ENCODE measurements around the gene LRRFIP1. TPM values are rescaled to one million over a fixed set of nuclear protein-coding genes. Genes with fewer than 3 reads are reported as not detected.

Gene LRRFIP1
- total and polyA plus RNA-seq, 2 of the 13 experiments (the other 11 are each of a cell fraction or from before 2014, with no cell fraction given) = 15.9 to 40.5 TPM

- TF ChIP-seq SALL1 (CRISPR knock-in tag; IDR thresholded peaks at IDR 0.05) (peak; percentile 4; the same call in 1 of the 2 replicates), ZNF317 (CRISPR knock-in tag; IDR thresholded peaks at IDR 0.05) (no peak), ZNF597 (CRISPR knock-in tag; IDR thresholded peaks at IDR 0.05) (no peak), ZNF792 (CRISPR knock-in tag; IDR thresholded peaks at IDR 0.05) (no peak), MAF1 (CRISPR knock-in tag; IDR thresholded peaks at IDR 0.05; ENCODE audit: borderline replicate concordance) (no peak), NFE2 (CRISPR knock-in tag; IDR thresholded peaks at IDR 0.05) (no peak), KAT8 (CRISPR knock-in tag; IDR thresholded peaks at IDR 0.05) (no peak), REXO4 (CRISPR knock-in tag; IDR thresholded peaks at IDR 0.05; ENCODE audit: borderline replicate concordance) (no peak), ZNF24 (IDR thresholded peaks at IDR 0.05) (no peak), ZFY (CRISPR knock-in tag; IDR thresholded peaks at IDR 0.05) (no peak), SMARCC2 (IDR thresholded peaks at IDR 0.05) (no peak), YEATS4 (CRISPR knock-in tag; IDR thresholded peaks at IDR 0.05; ENCODE audit: borderline replicate concordance) (no peak), ZNF282 (IDR thresholded peaks at IDR 0.05; ENCODE audit: partially characterized antibody) (no peak), CCAR2 (optimal IDR thresholded peaks at IDR 0.05; ENCODE audit: low read depth, low read length) (no peak), ZNF207 (IDR thresholded peaks at IDR 0.05; ENCODE audit: borderline replicate concordance) (no peak), ISX (CRISPR knock-in tag; conservative IDR thresholded peaks at IDR 0.05) (no peak), ZNF790 (CRISPR knock-in tag; IDR thresholded peaks at IDR 0.05; ENCODE audit: borderline replicate concordance) (no peak), CCDC6 (CRISPR knock-in tag; IDR thresholded peaks at IDR 0.05) (no peak), SUZ12 (IDR thresholded peaks at IDR 0.05; ENCODE audit: low read depth, low read length) (no peak), PITX1 (CRISPR knock-in tag; IDR thresholded peaks at IDR 0.05) (no peak), ZFP82 (CRISPR knock-in tag; IDR thresholded peaks at IDR 0.05; ENCODE audit: borderline replicate concordance) (no peak), TCF7L2 (IDR thresholded peaks at IDR 0.05; ENCODE audit: low read depth, low read length) (no peak), ZNF615 (CRISPR knock-in tag; IDR thresholded peaks at IDR 0.05; ENCODE audit: borderline replicate concordance) (no peak), ZNF329 (CRISPR knock-in tag; IDR thresholded peaks at IDR 0.05; ENCODE audit: low read depth) (no peak), HMG20B (CRISPR knock-in tag; conservative IDR thresholded peaks at IDR 0.05) (no peak; the same call in 1 of the 2 replicates), SP5 (CRISPR knock-in tag; IDR thresholded peaks at IDR 0.05; ENCODE audit: borderline replicate concordance, low read depth) (no peak)
- TF ChIP-seq, protein P1, sequence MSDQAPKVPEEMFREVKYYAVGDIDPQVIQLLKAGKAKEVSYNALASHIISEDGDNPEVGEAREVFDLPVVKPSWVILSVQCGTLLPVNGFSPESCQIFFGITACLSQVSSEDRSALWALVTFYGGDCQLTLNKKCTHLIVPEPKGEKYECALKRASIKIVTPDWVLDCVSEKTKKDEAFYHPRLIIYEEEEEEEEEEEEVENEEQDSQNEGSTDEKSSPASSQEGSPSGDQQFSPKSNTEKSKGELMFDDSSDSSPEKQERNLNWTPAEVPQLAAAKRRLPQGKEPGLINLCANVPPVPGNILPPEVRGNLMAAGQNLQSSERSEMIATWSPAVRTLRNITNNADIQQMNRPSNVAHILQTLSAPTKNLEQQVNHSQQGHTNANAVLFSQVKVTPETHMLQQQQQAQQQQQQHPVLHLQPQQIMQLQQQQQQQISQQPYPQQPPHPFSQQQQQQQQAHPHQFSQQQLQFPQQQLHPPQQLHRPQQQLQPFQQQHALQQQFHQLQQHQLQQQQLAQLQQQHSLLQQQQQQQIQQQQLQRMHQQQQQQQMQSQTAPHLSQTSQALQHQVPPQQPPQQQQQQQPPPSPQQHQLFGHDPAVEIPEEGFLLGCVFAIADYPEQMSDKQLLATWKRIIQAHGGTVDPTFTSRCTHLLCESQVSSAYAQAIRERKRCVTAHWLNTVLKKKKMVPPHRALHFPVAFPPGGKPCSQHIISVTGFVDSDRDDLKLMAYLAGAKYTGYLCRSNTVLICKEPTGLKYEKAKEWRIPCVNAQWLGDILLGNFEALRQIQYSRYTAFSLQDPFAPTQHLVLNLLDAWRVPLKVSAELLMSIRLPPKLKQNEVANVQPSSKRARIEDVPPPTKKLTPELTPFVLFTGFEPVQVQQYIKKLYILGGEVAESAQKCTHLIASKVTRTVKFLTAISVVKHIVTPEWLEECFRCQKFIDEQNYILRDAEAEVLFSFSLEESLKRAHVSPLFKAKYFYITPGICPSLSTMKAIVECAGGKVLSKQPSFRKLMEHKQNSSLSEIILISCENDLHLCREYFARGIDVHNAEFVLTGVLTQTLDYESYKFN (CRISPR knock-in tag; conservative IDR thresholded peaks at IDR 0.05) = peak; percentile 45
- TF ChIP-seq, protein P2, sequence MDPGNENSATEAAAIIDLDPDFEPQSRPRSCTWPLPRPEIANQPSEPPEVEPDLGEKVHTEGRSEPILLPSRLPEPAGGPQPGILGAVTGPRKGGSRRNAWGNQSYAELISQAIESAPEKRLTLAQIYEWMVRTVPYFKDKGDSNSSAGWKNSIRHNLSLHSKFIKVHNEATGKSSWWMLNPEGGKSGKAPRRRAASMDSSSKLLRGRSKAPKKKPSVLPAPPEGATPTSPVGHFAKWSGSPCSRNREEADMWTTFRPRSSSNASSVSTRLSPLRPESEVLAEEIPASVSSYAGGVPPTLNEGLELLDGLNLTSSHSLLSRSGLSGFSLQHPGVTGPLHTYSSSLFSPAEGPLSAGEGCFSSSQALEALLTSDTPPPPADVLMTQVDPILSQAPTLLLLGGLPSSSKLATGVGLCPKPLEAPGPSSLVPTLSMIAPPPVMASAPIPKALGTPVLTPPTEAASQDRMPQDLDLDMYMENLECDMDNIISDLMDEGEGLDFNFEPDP (CRISPR knock-in tag; conservative IDR thresholded peaks at IDR 0.05) = no peak
Observed at GRCh38 chr2:237625216-237625705, 2.1 kb upstream of the LRRFIP1 start (continued).

Data from HepG2 (cell line).